Thoracic aorta (tissue), 2 donors: ENCODE results near the gene COX6B2. TPM values are rescaled to one million over a fixed set of nuclear protein-coding genes. Genes with fewer than 3 reads are reported as not detected.

Source experiments
- ATAC-seq: fragments of 150-250 bp; one replicate; pipeline ENCODE4 v1.8.0; 2017; ENCODE audit warnings: low read depth; ENCODE audit not compliant: insufficient number of reproducible peaks, low FRiP score
- DNase-seq: peaks from one replicate; pipeline ENCODE4 v3.0.0-alpha.2; 2020; ENCODE audit warnings: low spot score
- H3K27ac ChIP-seq, 2 donors: fragments of 200-600 bp; sonication (generic); 1 replicate in 1 of 2; 2 replicates in 1 of 2; pipeline ENCODE4 v1.5.1; 2016; ENCODE audit warnings: mild to moderate bottlenecking in 2 of 2, moderate library complexity in 2 of 2
- H3K27me3 ChIP-seq: fragments of 200-600 bp; sonication (generic); replicated peaks from 2 replicates; pipeline ENCODE4 v1.6.0; 2016; ENCODE audit warnings: mild to moderate bottlenecking; ENCODE audit not compliant: insufficient read depth
- H3K36me3 ChIP-seq: fragments of 200-600 bp; sonication (generic); one replicate; pipeline ENCODE4 v1.5.1; 2016
- H3K4me1 ChIP-seq, 2 donors: fragments of 200-600 bp; sonication (generic); 1 replicate in 1 of 2; 2 replicates in 1 of 2; pipeline versions ENCODE4 v1.5.1 to v1.6.0; 2016; ENCODE audit warnings: low read depth in 2 of 2, mild to moderate bottlenecking in 1 of 2; ENCODE audit not compliant: control insufficient read depth in 1 of 2
- H3K4me3 ChIP-seq: fragments of 200-600 bp; sonication (generic); 2 replicates; pipeline ENCODE4 v1.5.1; 2016; ENCODE audit warnings: mild to moderate bottlenecking
- H3K9me3 ChIP-seq: fragments of 200-600 bp; sonication (generic); 2 replicates; pipeline ENCODE4 v1.5.1; 2016
- CTCF ChIP-seq: fragments of 200-600 bp; sonication (generic); IDR thresholded peaks from one replicate; pipeline ENCODE4 v1.5.1; 2019; ENCODE audit warnings: antibody characterized with exemption
- total RNA-seq, 2 donors: library from RNA; depleted of rRNA; stranded (reverse); fragments of >200 nt; gene quantifications; one replicate each; pipeline versions ENCODE4 v1.1.0 to v1.2.3, GENCODE V29; 2016

COX6B2 gene
- total RNA-seq, 2 donors from 2014 or later, result not detected

DNA sequence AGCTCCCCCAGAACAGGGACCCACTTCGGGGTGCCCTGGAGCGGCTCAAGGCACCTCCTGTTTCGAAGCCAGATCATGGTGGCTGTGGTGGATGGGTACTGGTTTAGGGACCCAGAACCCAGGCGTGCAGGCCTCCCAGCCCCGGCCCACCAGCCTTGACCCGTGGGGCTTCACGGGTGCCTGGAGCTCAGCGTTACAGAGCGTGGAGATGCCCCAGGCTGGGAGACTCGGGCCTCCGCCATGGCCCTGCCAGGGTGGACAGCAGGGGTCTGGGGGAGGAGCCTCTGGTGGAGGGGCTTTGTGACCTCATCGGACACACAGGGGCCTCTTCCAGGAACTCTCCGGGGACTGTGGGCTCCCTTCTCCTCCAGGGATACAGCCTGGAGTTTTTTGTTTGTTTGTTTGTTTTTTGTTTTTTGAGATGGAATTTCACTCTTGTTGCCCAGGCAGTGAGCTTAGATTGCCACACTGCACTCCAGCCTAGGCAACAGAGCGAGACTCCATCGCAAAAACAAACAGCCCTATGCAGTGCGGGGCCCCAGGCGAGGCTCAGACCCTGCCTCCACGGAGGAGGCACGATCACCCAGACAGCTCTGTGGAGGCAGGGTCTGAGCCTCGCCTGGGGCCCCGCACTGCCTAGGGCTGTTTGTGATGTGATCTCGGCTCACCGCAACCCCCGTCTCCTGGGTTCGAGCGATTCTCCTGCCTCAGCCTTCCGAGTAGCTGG, 8.6 kb upstream of the COX6B2 start, which contains the start of gene GARIN5B:
Gene GARIN5B, minus strand, starts transcription at position 271 of the 727 bp plus-strand sequence. Its CDS starts 194 bp downstream, at position 77.
- Histone ChIP-seq H3K4me3 (no peak within 1 kb of the TSS), H3K27ac (no peak within 1 kb of the TSS), H3K9me3 (no peaks in the 10 kb centered on the region), H3K4me1 (no peaks in the 10 kb centered on the region), H3K27me3 (no peaks in the 10 kb centered on the region), H3K36me3 (no peaks in the 10 kb centered on the region)
- ATAC-seq (no peak), DNase-seq (no peak)
- no peak for TF ChIP-seq CTCF

DNA sequence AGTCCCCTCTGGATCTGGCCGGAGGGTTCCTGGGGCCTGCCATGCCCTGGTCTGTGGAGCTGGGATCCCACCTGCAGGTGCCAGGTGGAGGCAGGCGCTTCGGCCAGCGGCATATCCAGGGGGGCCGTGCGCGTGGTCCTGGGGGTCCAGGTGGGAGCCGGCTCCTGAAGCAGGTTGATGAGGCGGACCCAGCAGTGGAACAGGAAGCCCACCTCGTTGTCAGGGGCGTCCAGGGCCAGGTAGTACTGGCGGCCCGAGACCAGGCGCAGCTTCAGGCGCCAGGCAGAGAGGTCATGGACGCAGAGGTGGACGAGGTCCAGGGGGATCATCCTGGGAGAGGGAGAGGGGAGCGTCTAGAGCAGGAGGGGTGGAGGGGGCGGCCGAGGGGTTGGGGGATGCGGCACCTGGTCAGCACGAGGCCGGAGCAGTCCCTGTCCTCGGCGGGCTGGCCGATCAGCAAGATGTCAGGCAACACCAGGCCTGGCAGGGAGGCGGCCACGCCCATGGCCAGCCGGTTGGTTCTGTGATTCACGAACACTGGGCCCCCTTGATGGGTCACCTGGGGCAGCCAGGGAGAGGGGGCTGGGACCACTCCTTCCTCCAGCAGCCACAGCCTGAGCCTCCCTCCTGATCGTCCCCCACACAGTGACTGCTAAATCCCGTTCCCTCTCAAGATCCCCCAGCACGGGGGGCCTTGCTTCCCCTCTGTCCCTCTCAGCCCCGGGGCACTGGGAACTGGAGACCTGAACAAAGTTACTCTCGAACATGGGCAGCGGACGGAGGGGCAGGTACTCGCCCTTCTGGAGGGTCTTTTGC, 7.9 kb upstream of the COX6B2 start:
- H3K4me1 ChIP-seq, result no peaks in the 10 kb centered on the region
- no peaks in the 10 kb centered on the region for H3K27me3 ChIP-seq
- no peaks in the 10 kb centered on the region for H3K9me3 ChIP-seq
- TF ChIP-seq CTCF, result no peak
- no peak overlapping the region for H3K4me3 ChIP-seq
- no peaks in the 10 kb centered on the region for H3K36me3 ChIP-seq
- ATAC-seq (no peak), DNase-seq (no peak)
- H3K27ac ChIP-seq, result no peak overlapping the region

DNA sequence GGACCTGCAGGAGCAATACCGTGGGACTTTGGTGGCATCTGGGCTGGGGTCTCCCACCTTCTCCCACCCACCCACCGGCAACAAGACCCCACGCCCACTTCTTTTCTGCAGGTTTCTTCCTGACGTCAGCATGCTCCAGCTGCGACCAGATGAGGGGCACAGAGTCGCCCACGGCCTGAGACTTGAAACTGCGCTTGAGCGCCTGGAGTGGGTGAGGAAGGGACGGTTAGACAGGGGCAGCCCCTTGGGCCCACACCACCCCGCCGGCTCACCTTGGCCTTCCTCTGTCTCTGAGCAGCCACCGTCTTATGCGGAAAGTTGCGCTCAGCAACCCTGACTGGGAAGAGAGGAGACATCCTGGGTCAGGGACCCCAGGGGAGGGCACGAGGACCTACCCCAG, 6.4 kb upstream of the COX6B2 start:
- no peaks in the 10 kb centered on the region for H3K9me3 ChIP-seq
- DNase-seq, result no peak
- H3K27ac ChIP-seq, result no peak overlapping the region
- no peaks in the 10 kb centered on the region for H3K27me3 ChIP-seq
- H3K4me1 ChIP-seq, result no peaks in the 10 kb centered on the region
- H3K4me3 ChIP-seq, result no peak overlapping the region
- no peak for ATAC-seq
- no peaks in the 10 kb centered on the region for H3K36me3 ChIP-seq
- TF ChIP-seq CTCF, result no peak

DNA sequence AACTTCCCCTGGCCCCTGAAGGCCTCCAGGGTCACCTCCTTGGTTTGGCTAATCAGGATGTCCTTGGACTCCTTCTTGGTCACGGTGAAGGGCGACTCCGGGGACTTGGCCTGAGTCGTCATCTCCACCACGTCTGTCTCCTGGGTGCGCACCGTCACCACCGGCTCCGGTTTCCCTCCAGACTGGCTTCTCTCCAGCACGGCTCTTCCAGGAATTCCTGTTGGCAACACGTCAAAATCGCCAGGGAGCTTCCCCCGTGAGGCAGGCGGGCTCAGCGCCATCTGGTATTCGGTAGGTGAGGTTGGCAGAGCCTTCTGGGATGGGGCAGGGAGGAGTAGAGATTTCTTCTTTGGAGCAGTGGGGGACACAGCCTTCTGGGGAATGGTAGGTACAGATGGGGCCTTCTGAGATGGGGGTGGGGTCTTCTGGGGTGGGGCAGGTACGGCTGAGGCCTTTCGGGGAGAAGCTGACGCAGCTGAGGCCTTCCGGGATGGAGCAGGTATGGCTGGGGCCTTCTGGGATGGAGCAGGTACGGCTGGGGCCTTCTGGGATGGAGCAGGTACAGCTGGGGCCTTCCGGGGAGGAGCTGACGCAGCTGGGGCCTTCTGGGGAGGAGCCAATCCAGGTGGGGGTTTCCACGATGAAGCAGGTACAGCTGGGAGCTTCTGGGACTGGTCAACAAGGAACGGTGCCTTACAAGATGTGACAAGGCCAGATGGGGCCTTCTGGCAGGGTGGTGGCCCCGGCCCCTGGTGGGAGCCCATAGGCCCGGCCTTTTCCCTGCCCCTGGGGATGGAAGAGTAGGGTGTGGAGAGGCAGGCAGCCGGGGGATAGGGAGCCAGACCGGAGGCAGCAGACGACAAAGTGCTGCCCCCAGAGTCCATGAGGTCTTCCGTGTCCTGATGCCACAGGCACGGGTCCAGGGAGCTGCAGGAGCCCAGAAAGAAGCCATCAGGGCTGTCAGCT, 4.7 kb upstream of the COX6B2 start:
- no peaks in the 10 kb centered on the region for H3K27me3 ChIP-seq
- TF ChIP-seq CTCF, result no peak
- no peaks in the 10 kb centered on the region for H3K36me3 ChIP-seq
- DNase-seq (no peak), ATAC-seq (no peak)
- H3K4me3 ChIP-seq, result no peak overlapping the region
- no peak overlapping the region for H3K27ac ChIP-seq
- peaks cover 0 to under 1% of the 10 kb centered on the region in 2 donors for H3K4me1 ChIP-seq
- no peaks in the 10 kb centered on the region for H3K9me3 ChIP-seq
